Stimulated activated CD8-positive, alpha-beta memory T cell treated with anti-CD3 and anti-CD28 coated beads, Interleukin-7, amount 100 ng/mL, for 24 hours (primary cell): ENCODE results near the gene OR51Q1.

Experiments used
- DNase-seq: peaks from one replicate; pipeline ENCODE4 v3.0.0-alpha.2; 2020; ENCODE audit warnings: low read depth

The OR51Q1 gene, protein sequence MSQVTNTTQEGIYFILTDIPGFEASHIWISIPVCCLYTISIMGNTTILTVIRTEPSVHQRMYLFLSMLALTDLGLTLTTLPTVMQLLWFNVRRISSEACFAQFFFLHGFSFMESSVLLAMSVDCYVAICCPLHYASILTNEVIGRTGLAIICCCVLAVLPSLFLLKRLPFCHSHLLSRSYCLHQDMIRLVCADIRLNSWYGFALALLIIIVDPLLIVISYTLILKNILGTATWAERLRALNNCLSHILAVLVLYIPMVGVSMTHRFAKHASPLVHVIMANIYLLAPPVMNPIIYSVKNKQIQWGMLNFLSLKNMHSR

DNA sequence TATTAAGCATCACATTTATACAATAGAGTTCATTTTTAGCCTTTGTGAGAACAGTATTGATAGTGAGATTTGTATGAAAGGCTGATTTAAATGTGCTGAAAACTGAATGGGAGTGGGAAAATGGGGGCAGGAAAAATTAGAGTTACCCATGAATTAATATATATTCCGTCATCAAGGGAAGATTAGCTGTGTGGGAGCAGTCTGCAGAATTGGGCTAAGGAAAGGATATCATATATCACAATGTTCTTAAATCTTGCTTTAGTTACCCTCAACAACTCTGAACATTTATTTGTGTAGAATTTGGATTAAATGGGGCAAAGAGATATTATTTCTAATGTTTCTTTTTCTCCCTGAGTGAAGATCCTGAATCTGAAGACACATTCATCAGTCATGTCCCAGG lies at the start of gene OR51Q1:
Gene OR51Q1, plus strand, starts transcription at position 301 of the 400 bp plus-strand sequence. Its CDS starts 90 bp downstream, at position 391.
- DNase-seq, result no peak

GRCh38 chr11:5380740-5381342 lies 41.1 kb upstream of the OR51Q1 start:
- DNase-seq, result peak; percentile 0

GRCh38 chr11:5383576-5383975 lies 38.3 kb upstream of the OR51Q1 start, which contains the start of gene OR51M1:
OR51M1 (plus strand) TSS chr11:5383812; CDS start chr11:5389399, 5,587 bp downstream.
- DNase-seq, result no peak

- DNase-seq, result no peak
These were observed 37.6 kb upstream of the OR51Q1 start for GRCh38 chr11:5384335-5384734.

DNA sequence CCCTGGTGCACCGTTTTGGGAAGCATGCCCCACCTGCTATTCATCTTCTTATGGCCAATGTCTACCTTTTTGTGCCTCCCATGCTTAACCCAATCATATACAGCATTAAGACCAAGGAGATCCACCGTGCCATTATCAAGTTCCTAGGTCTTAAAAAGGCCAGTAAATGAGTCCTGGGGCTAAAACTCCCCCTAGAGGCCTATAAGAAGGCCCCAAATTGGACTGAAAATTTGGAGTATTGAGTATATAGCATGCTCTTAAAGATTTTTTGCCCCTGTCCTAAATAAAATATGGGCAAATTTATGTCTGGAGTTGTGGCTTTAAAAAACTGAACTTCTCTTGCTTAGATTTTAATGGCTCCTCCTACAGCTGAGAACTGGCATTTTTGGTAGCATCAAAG lies 31.7 kb upstream of the OR51Q1 start:
- no peak for DNase-seq

DNA sequence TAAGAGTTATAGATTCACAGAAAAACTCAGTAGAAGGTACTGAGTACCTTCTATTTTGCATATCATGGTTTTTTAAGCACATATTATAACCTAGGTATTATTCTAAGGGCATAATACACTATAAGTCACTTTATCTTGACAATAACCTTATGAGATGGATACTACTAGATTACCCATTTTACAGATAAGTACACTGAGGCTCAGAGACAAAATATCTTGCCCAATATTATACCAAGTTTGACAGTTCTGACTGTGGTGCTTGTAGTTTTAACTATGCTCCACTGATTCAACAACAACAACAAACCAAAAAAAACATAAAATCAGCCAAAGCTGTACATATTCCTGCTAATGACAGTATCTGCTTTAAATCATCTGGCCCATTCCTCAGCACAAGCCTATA lies 27.8 kb upstream of the OR51Q1 start:
- DNase-seq, result no peak

- DNase-seq, result no peak
These were observed 23.0 kb upstream of the OR51Q1 start for GRCh38 chr11:5398936-5399335.

DNA sequence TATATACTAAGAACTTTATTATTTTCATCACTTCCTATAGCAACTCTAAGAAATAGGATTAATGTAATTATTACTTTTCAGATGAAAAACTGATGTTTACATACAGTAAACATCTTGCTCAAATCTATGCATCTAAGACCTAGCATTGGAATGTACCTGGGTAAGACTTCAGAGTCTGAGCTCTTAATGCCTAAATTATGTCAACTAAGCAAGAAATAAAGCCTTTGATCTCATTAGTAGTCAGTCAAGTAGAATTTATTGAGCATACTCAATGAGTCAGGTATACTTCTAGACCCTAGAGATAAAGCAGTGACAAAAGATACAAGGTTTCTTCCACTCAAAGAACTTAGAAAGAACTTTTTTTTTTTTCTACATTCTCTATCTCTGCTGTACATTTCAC lies 16.7 kb upstream of the OR51Q1 start:
- DNase-seq, result no peak

GRCh38 chr11:5420993-5421392 lies 918 bp upstream of the OR51Q1 start:
- DNase-seq, result no peak

DNA sequence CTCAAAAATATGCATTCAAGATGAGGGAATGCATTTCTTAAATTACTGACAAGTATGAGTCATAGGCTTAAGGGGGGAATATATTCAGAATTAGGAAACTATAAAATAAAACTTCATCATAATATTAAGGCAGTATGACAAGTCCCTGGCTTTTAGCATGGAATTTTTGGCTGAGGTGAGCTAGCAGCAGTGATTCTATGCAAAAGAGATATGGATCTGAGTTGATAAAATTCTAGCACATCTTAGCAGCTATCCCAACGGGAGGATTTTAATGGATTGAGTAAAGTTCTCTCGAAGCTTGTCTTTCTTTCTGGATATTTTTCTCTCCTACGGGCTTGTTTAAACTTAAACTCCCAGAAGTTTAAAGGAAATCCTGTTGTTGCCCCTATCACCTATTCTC lies 1.2 kb downstream of the OR51Q1 start:
- no peak for DNase-seq

GRCh38 chr11:5441414-5441813 lies 19.5 kb downstream of the OR51Q1 start, which contains the start of gene OR51I1:
OR51I1 (minus strand) TSS chr11:5441514; CDS start chr11:5441514, 0 bp downstream.
- no peak for DNase-seq

- DNase-seq, result no peak
These were observed 22.0 kb downstream of the OR51Q1 start for GRCh38 chr11:5443835-5444393.

- no peak for DNase-seq
These were observed 27.1 kb downstream of the OR51Q1 start, which contains the start of gene OR51I2 for GRCh38 chr11:5449023-5449422. OR51I2 (plus strand) TSS chr11:5449323; CDS start chr11:5453489, 4,166 bp downstream.

- no peak for DNase-seq
These were observed 27.5 kb downstream of the OR51Q1 start for GRCh38 chr11:5449432-5449831.

GRCh38 chr11:5460983-5461621 lies 39.2 kb downstream of the OR51Q1 start:
- no peak for DNase-seq

DNA sequence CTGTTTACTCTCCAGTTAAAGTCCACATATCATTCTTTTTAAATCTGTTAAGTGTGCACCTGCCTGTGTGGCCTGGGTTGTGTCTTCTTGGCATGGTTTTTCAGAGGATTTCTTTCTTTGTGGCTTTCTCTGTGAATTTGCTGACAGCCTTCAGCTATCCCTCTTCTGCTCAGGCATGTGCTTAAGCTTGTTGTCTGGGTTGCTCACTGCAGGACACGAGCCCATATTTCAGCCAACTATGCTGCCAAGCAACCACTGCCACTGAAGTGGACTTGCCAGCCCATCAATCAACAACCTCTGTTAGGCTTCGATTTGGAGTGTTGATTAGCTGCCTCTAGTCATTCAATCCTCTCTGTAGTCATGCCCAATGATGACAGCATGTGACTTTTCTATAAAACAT lies 45.6 kb downstream of the OR51Q1 start:
- DNase-seq, result no peak
